ENCODE data around the gene GRB10.

The GRB10 gene

GRCh38 chr7:50667338-50667737, 115.4 kb downstream of the GRB10 start:
- DNase-seq: no peak

- DNase-seq: no peak
Observed at GRCh38 chr7:50666124-50666496, 116.6 kb downstream of the GRB10 start.

- DNase-seq: no peak
Observed at GRCh38 chr7:50665403-50666123, 117.1 kb downstream of the GRB10 start.

- DNase-seq: no peak
Observed at GRCh38 chr7:50664937-50665336, 117.8 kb downstream of the GRB10 start.

- DNase-seq: no peak
Observed at GRCh38 chr7:50664461-50664922, 118.2 kb downstream of the GRB10 start.

GRCh38 chr7:50663396-50664102, 119.1 kb downstream of the GRB10 start:
- DNase-seq: no peak

GRCh38 chr7:50662996-50663395, 119.7 kb downstream of the GRB10 start:
- no peak for DNase-seq

- DNase-seq: no peak
Observed at GRCh38 chr7:50662041-50662694, 120.5 kb downstream of the GRB10 start.

- no peak for DNase-seq
Observed at GRCh38 chr7:50661345-50662040, 121.2 kb downstream of the GRB10 start.

GRCh38 chr7:50660830-50661175, 121.9 kb downstream of the GRB10 start:
- no peak for DNase-seq

- DNase-seq: no peak
Observed at GRCh38 chr7:50660040-50660829, 122.5 kb downstream of the GRB10 start.

- DNase-seq: no peak
Observed at GRCh38 chr7:50659329-50659965, 123.2 kb downstream of the GRB10 start.

GRCh38 chr7:50658696-50659095, 124.0 kb downstream of the GRB10 start:
- no peak for DNase-seq

- DNase-seq: no peak
Observed at GRCh38 chr7:50657912-50658311, 124.8 kb downstream of the GRB10 start.

- no peak for DNase-seq
Observed at GRCh38 chr7:50657341-50657873, 125.3 kb downstream of the GRB10 start.

- no peak for DNase-seq
Observed at GRCh38 chr7:50656141-50656895, 126.4 kb downstream of the GRB10 start.

GRCh38 chr7:50655490-50655889, 127.2 kb downstream of the GRB10 start:
- DNase-seq: no peak

- no peak for DNase-seq
Observed at GRCh38 chr7:50655020-50655419, 127.7 kb downstream of the GRB10 start.

- no peak for DNase-seq
Observed at GRCh38 chr7:50653981-50654425, 128.7 kb downstream of the GRB10 start.

- DNase-seq: no peak
Observed at GRCh38 chr7:50653126-50653864, 129.4 kb downstream of the GRB10 start.

Data from NCI-H1694 (cell line).